ENCODE measurements around the gene ATP8A2. TPM values are rescaled to one million over a fixed set of nuclear protein-coding genes. Genes with fewer than 3 reads are reported as not detected.
"Not testable (repeated sequence)": the region's sequence is repeated elsewhere in the genome, so short reads cannot be mapped to it uniquely, and the experiment has no call there.

Gene ATP8A2
- total RNA-seq, 4 donors from 2014 or later = 0.18 to 11.6 (median 1.8) TPM

DNA sequence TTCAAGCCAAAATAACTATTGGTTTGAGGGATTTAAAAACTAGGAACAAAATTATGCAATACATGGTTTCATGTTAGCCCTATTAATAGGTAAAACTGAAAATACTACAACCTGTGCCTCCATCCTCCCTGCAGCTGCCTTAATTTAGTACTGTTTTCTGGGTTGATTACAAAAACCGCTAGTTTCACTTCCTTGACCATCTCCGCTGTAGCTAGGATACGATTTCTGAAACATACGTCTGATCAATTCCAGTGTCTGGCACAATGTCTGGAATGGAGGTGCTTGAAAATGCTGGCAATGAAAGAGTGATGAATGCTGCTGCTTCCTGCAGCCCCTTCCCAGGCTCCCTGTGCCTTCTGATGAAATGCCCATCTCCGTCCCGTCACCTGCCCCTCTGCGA, 406.6 kb downstream of the ATP8A2 start:
- Histone ChIP-seq H3K9me3 (no peaks in the 10 kb centered on the region), H3K27me3 (no peaks in the 10 kb centered on the region), H3K27ac (no peak overlapping the region), H3K4me3 (no peak overlapping the region), H3K36me3 (no peaks in the 10 kb centered on the region), H3K4me1 (no peaks in the 10 kb centered on the region)
- DNase-seq = no peak
- TF ChIP-seq, protein P1, sequence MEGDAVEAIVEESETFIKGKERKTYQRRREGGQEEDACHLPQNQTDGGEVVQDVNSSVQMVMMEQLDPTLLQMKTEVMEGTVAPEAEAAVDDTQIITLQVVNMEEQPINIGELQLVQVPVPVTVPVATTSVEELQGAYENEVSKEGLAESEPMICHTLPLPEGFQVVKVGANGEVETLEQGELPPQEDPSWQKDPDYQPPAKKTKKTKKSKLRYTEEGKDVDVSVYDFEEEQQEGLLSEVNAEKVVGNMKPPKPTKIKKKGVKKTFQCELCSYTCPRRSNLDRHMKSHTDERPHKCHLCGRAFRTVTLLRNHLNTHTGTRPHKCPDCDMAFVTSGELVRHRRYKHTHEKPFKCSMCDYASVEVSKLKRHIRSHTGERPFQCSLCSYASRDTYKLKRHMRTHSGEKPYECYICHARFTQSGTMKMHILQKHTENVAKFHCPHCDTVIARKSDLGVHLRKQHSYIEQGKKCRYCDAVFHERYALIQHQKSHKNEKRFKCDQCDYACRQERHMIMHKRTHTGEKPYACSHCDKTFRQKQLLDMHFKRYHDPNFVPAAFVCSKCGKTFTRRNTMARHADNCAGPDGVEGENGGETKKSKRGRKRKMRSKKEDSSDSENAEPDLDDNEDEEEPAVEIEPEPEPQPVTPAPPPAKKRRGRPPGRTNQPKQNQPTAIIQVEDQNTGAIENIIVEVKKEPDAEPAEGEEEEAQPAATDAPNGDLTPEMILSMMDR (IDR thresholded peaks at IDR 0.05) = no peak
- TF ChIP-seq POLR2A (IDR thresholded peaks at IDR 0.05) = no peak

DNA sequence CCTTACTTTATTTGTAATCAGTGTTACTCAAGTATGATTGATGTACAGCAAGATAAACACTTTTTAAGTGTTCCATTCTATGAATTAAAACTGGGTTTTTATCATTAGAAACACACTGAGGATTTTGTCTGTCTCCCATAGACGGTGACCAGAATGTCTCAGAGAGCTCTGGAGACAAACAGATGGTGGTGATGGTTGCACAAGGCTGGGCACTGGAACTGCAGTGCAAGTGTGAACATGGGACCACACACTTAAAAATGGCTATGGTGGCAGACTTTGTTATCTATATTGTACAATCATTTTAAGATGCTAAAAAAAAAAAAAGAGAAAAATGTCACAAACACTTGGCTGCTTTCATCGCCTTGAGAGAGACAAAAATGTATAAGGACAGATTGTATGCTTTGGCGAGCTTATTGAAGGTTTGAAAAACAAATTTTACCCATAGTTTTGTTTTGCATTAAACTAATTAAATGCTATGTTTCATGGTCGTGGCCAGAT, 407.1 kb downstream of the ATP8A2 start:
- Histone ChIP-seq H3K27ac (no peak overlapping the region), H3K4me3 (no peak overlapping the region), H3K4me1 (no peaks in the 10 kb centered on the region), H3K36me3 (no peaks in the 10 kb centered on the region), H3K9me3 (no peaks in the 10 kb centered on the region), H3K27me3 (no peaks in the 10 kb centered on the region)
- no peak for DNase-seq
- no peak for TF ChIP-seq POLR2A (IDR thresholded peaks at IDR 0.05)
- TF ChIP-seq, protein P1 (IDR thresholded peaks at IDR 0.05) = no peak

DNA sequence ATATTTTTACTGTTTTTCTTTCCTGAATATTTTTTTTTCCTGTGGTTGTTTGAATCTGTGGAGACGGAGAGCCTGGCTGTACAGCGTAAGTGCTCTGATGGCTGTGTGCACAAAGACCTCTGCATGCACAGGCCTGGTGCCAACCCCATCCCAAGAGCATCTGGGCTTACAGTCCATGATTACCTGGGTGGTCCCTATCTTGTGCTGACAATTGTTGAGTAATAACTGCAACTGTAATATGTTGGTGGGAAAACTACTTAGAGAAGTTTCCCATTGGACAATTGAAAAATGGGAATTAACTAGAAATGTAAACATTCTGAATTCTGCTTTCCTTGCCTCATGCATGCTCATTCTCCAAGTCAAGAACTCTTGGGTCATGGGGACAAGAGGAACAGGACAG, 411.3 kb downstream of the ATP8A2 start:
- TF ChIP-seq, protein P1 (IDR thresholded peaks at IDR 0.05) = no peak
- no peak for TF ChIP-seq POLR2A (IDR thresholded peaks at IDR 0.05)
- H3K9me3 ChIP-seq = no peaks in the 10 kb centered on the region
- no peak for DNase-seq
- H3K4me3 ChIP-seq = no peak overlapping the region
- H3K27me3 ChIP-seq = no peaks in the 10 kb centered on the region
- no peaks in the 10 kb centered on the region for H3K36me3 ChIP-seq
- H3K4me1 ChIP-seq = no peaks in the 10 kb centered on the region
- H3K27ac ChIP-seq = no peak overlapping the region

DNA sequence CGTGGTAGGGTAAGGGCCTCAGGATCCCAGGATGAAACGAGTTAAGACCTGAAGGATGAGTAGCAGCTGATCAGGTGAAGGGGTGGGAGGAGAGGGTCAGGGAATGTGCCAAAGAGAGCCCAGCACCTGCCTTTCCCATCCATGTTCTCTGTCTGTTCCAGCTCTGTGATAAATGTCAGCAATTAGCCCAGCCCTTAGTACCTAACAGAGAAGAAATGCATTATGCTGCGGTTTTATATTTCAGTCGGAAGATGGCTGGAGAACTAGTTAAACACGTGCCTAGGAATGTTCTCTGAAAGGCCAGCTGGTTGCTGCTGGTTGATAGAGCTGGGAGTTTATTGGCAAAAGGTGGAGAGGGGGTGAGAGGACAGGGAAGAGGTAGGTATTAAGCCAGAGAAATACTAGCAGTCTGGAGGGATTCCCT, 411.8 kb downstream of the ATP8A2 start:
- no peak for DNase-seq
- Histone ChIP-seq H3K4me3 (no peak overlapping the region), H3K4me1 (no peaks in the 10 kb centered on the region), H3K27ac (no peak overlapping the region), H3K36me3 (no peaks in the 10 kb centered on the region), H3K27me3 (no peaks in the 10 kb centered on the region), H3K9me3 (no peaks in the 10 kb centered on the region)
- TF ChIP-seq, protein P1 (IDR thresholded peaks at IDR 0.05) = no peak
- TF ChIP-seq POLR2A (IDR thresholded peaks at IDR 0.05) = no peak

DNA sequence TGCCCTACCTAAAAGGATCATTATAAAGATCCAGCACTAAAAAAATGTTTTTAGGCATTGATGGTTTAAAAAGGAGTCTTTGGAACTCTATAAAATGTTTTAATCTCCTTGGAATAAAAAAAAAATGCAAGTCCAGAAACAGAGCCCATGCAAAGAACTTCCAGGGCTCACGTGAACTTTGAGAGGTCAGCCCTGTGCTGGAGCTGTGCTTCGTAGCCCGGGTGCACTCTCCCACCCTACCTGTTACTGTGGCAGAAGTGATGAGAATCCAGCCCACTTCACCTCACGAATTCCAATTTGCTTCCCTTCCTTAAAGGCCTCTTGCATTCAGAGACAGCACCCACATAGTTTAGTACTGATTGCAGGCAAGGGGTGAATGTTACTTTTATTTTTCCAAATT, 412.3 kb downstream of the ATP8A2 start:
- no peak for DNase-seq
- no peaks in the 10 kb centered on the region for H3K27me3 ChIP-seq
- no peaks in the 10 kb centered on the region for H3K36me3 ChIP-seq
- H3K4me3 ChIP-seq = no peak overlapping the region
- no peak for TF ChIP-seq POLR2A (IDR thresholded peaks at IDR 0.05)
- TF ChIP-seq, protein P1 (IDR thresholded peaks at IDR 0.05) = no peak
- H3K9me3 ChIP-seq = no peaks in the 10 kb centered on the region
- H3K4me1 ChIP-seq = no peaks in the 10 kb centered on the region
- H3K27ac ChIP-seq = no peak overlapping the region

DNA sequence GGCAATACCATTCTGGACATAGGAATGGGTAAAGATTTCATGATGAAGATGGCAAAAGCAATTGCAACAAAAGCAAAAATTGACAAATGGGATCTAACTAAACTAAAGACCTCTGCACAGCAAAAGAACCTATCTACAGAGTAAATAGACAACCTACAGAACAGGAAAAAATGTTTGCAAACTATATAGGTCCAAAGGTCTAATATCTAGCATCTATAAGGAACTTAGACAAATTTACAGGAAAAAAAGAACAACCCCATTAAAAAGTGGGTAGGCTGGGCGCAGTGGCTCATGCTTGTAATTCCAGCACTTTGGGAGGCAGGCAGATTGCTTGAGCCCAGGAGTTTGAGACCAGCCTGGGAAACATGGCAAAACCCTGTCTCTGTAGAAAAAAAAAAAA, 418.4 kb downstream of the ATP8A2 start:
- not testable (repeated sequence) for H3K9me3 ChIP-seq, H3K4me1 ChIP-seq, DNase-seq, H3K27ac ChIP-seq, H3K4me3 ChIP-seq, H3K27me3 ChIP-seq, H3K36me3 ChIP-seq
